GM12872 (cell line): ENCODE results near the gene TCF4.

Experiments
- CTCF ChIP-seq: IDR thresholded peaks from 3 replicates; pipeline ENCODE4 v1.5.1; 2011; ENCODE audit warnings: low read depth, mild to moderate bottlenecking, low read length, moderate library complexity; ENCODE audit not compliant: insufficient read depth

The TCF4 gene

GRCh38 chr18:55585065-55585919, 2.7 kb downstream of the TCF4 start:
- no peak for TF ChIP-seq CTCF

- no peak for TF ChIP-seq CTCF
Observed at GRCh38 chr18:55584201-55584600, 3.8 kb downstream of the TCF4 start.

GRCh38 chr18:55582325-55582724, 5.7 kb downstream of the TCF4 start:
- TF ChIP-seq CTCF: no peak

DNA sequence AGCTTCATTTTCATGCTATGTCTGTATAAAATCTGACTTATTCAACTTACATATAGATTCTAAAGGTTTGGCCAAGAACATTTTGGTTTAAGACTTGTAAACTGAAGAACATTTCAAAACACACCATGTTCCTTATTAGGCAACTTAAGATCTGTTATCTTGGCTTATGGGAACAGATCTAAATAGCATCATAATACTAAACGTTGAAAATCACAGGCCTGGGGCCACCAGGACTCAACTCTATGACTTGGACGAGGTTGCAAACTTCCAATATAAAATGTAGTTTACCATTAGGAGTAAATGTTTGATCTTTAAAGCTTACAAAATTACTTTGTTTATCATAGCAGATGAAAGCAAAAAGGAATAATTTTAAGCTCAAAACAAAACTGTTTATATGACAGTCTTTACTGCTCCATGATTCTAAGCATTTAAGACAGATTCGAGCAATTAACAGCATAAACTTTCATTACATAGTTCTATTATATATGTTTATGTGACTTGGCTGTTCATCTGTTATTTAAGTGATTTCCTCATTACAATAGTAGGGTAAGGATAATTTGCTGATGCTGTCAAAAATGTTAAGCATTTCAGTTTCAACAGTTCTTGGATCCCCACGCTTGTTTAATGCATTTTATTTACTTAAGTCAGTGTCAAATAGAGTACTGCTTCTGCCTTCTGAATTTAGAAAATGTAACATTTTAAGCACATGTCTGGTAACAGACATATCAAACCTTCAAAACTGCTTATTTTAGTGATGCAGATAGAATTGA, 8.3 kb downstream of the TCF4 start:
- no peak for TF ChIP-seq CTCF

DNA sequence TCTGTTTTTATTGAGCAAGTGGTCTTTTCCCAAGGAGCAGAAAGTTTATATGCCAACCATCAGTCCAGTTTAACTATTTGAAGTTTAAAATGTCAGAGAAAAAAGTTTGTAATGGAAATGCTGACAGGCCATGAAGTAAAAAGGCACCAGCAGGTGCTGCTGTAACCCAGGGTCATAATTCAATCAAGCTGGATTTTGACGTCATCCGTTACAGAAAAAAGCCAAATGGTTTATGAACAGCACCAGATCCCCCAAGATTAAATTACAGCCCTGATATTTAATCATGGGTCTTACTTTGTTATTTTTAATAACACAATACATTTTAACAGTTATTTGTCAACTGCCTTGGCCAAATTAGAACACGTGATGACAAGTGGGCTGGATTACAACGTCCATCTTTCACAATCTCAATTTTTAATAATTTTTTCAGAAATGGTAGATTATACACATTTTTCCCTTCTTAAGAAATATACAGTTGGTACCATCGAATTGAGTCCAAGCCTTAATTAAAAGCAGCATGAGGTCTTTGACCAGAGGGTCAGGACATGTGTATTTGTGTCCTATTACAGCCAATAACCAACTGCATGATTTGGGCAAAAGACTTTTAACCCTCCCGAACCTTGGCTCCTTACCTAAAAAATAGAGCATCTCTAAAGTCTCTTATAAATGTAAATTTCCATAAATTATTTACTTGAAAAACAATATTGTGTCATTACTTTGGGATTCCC, 10.0 kb downstream of the TCF4 start:
- TF ChIP-seq CTCF: no peak

DNA sequence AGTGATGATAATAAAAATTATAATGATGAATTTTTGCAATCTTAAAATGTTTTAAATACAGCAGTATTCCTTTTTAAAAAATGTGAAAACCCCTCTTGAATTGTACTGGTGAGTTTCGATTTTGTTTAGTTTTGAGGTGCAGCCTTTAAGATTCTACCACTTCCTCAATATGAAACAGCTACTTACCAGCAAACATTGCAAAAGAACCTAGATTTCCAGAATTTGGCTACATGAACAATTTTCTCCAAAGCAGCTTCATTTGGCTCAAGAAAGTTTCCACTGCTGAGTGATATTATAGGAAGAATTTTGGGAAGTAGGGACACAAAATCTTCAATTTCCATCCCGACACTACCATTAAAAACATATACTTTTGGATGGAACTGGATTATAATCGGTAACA, 12.0 kb downstream of the TCF4 start:
- TF ChIP-seq CTCF: no peak

DNA sequence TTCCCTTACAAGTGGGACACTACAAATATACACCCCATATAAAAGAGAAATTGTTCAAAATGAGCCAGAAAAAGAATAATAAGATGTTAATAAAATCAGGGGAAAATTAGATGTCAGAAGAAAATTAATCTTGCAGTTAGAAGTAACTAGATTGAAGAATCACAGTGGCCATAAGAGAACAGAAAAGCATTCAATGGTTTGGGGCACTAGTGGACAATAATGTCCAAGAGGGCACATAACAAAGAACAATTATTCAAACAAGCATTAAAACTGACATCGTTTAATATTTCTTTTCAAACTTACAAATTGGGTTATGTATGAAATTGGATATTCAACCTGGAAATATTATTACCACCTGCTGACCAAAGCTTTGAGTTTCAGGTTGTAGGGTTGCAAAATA, 12.9 kb downstream of the TCF4 start:
- TF ChIP-seq CTCF: no peak
